GM04504 (cell line): ENCODE results near the gene NDOR1.

ENCODE experiments used
- DNase-seq: peaks from one replicate; pipeline ENCODE4 v3.0.0-alpha.2; 2012; ENCODE audit warnings: low read depth

NDOR1 gene

GRCh38 chr9:137220317-137221094 is 15.0 kb downstream of the NDOR1 start:
- DNase-seq: no peak

GRCh38 chr9:137221095-137221505 is 15.6 kb downstream of the NDOR1 start:
- no peak for DNase-seq

GRCh38 chr9:137221506-137222111 is 16.1 kb downstream of the NDOR1 start:
- DNase-seq: no peak

GRCh38 chr9:137222190-137223077 is 16.9 kb downstream of the NDOR1 start, which contains the start of gene RNF208:
TSS of gene RNF208 (minus strand) at chr9:137222240. CDS start at chr9:137221212, 1,028 bp downstream.
- no peak for DNase-seq

GRCh38 chr9:137223078-137223970 is 17.8 kb downstream of the NDOR1 start:
- DNase-seq: peak; percentile 98

- DNase-seq: no peak
These were observed 19.6 kb downstream of the NDOR1 start, which contains the start of gene CYSRT1 for GRCh38 chr9:137224830-137225694. TSS of gene CYSRT1 (plus strand) at chr9:137225174. CDS start at chr9:137225622, 448 bp downstream.

- DNase-seq: no peak
These were observed 20.3 kb downstream of the NDOR1 start for GRCh38 chr9:137225699-137226331.

- no peak for DNase-seq
These were observed 21.0 kb downstream of the NDOR1 start for GRCh38 chr9:137226338-137227053.

GRCh38 chr9:137227054-137227852 is 21.8 kb downstream of the NDOR1 start, which contains the start of gene RNF224:
TSS of gene RNF224 (plus strand) at chr9:137227502. CDS start at chr9:137228336, 834 bp downstream.
- peak; percentile 41 for DNase-seq

GRCh38 chr9:137227853-137228505 is 22.5 kb downstream of the NDOR1 start:
- DNase-seq: no peak

GRCh38 chr9:137228506-137228967 is 23.0 kb downstream of the NDOR1 start:
- DNase-seq: no peak

- no peak for DNase-seq
These were observed 23.7 kb downstream of the NDOR1 start for GRCh38 chr9:137228968-137229896.

- no peak for DNase-seq
These were observed 24.6 kb downstream of the NDOR1 start for GRCh38 chr9:137229903-137230704.

- DNase-seq: no peak
These were observed 25.3 kb downstream of the NDOR1 start, which contains the start of gene SLC34A3 for GRCh38 chr9:137230705-137231371. TSS of gene SLC34A3 (plus strand) at chr9:137230901. CDS start at chr9:137231703, 802 bp downstream.
